ENCODE results near the gene SREBF1.
A peak's percentile ranks its signal among the peaks of the same experiment; 100 is the strongest.

Gene SREBF1

GRCh38 chr17:17836818-17837379, at the start of gene SREBF1:
SREBF1 (minus strand) TSS chr17:17836986; CDS start chr17:17836817, 169 bp downstream.
- intact Hi-C loops (cut with DNase I) = loop anchor here (2.0 kb wide), 1 partner anchor 14 kb away; no protein-coding TSS in a partner anchor
- DNase-seq = peak in 9 of 10 donors; percentile 45 to 94 (median 65)

- intact Hi-C loops (cut with DNase I) = loop anchor here (10.0 kb wide), 1 partner anchor 149 kb away; the partner anchor contains the start of genes ATPAF2 and GID4
- DNase-seq = peak in 2 of 10 donors; percentile 32 to 72
Measured at GRCh38 chr17:17886226-17886625, 49.4 kb upstream of the SREBF1 start.

GRCh38 chr17:17884391-17885357, 47.9 kb upstream of the SREBF1 start:
- intact Hi-C loops (cut with DNase I) = loop anchor here (10.0 kb wide), 1 partner anchor 150 kb away; the partner anchor contains the start of genes ATPAF2 and GID4
- peak in 5 of 10 donors; percentile 29 to 87 (median 54) for DNase-seq

- DNase-seq = peak in 2 of 10 donors; percentile 37 to 47
- intact Hi-C loops (cut with DNase I) = loop anchor here (10.0 kb wide), 1 partner anchor 151 kb away; the partner anchor contains the start of genes ATPAF2 and GID4
Measured at GRCh38 chr17:17883801-17884200, 47.0 kb upstream of the SREBF1 start.

GRCh38 chr17:17882082-17882581, 45.3 kb upstream of the SREBF1 start:
- intact Hi-C loops (cut with DNase I) = loop anchor here (10.0 kb wide), 1 partner anchor 153 kb away; the partner anchor contains the start of genes ATPAF2 and GID4
- peak in 1 of 10 donors; percentile 8 for DNase-seq

- no peak for DNase-seq
- intact Hi-C loops (cut with DNase I) = loop anchor here (10.0 kb wide), 1 partner anchor 154 kb away; the partner anchor contains the start of genes ATPAF2 and GID4
Measured at GRCh38 chr17:17880577-17881196, 43.9 kb upstream of the SREBF1 start.

- peak in 9 of 10 donors; percentile 21 to 91 (median 53) for DNase-seq
- intact Hi-C loops (cut with DNase I) = no loop called here
Measured at GRCh38 chr17:17877529-17878358, 41.0 kb upstream of the SREBF1 start.

GRCh38 chr17:17876959-17877528, 40.3 kb upstream of the SREBF1 start:
- peak in 8 of 10 donors; percentile 20 to 90 (median 44) for DNase-seq
- intact Hi-C loops (cut with DNase I) = no loop called here

- DNase-seq = peak in 1 of 10 donors; percentile 18
- intact Hi-C loops (cut with DNase I) = no loop called here
Measured at GRCh38 chr17:17874478-17874877, 37.7 kb upstream of the SREBF1 start.

- DNase-seq = peak in 3 of 10 donors; percentile 42 to 76 (median 49)
- intact Hi-C loops (cut with DNase I) = no loop called here
Measured at GRCh38 chr17:17873450-17873991, 36.7 kb upstream of the SREBF1 start.

- peak in 1 of 10 donors; percentile 76 for DNase-seq
Measured at GRCh38 chr17:17872547-17873345, 36.0 kb upstream of the SREBF1 start.

GRCh38 chr17:17871913-17872312, 35.1 kb upstream of the SREBF1 start:
- no peak for DNase-seq
- intact Hi-C loops (cut with DNase I) = no loop called here

More at GRCh38 chr17:17872547-17873345, 36.0 kb upstream of the SREBF1 start:
- intact Hi-C loops (cut with DNase I) = no loop called here

GRCh38 chr17:17870247-17870646, 33.5 kb upstream of the SREBF1 start:
- DNase-seq = no peak
- intact Hi-C loops (cut with DNase I) = no loop called here

- DNase-seq = no peak
- intact Hi-C loops (cut with DNase I) = no loop called here
Measured at GRCh38 chr17:17868641-17869522, 32.1 kb upstream of the SREBF1 start.

GRCh38 chr17:17866897-17867296, 30.1 kb upstream of the SREBF1 start:
- intact Hi-C loops (cut with DNase I) = no loop called here

GRCh38 chr17:17866425-17866824, 29.6 kb upstream of the SREBF1 start:
- no peak for DNase-seq
- intact Hi-C loops (cut with DNase I) = no loop called here

More at GRCh38 chr17:17866897-17867296, 30.1 kb upstream of the SREBF1 start:
- no peak for DNase-seq

- DNase-seq = no peak
- intact Hi-C loops (cut with DNase I) = no loop called here
Measured at GRCh38 chr17:17865035-17865434, 28.2 kb upstream of the SREBF1 start.

All from posterior cingulate gyrus (tissue), 11 donors.